Measurements from ENCODE around the gene PODXL2.

The PODXL2 gene

DNA sequence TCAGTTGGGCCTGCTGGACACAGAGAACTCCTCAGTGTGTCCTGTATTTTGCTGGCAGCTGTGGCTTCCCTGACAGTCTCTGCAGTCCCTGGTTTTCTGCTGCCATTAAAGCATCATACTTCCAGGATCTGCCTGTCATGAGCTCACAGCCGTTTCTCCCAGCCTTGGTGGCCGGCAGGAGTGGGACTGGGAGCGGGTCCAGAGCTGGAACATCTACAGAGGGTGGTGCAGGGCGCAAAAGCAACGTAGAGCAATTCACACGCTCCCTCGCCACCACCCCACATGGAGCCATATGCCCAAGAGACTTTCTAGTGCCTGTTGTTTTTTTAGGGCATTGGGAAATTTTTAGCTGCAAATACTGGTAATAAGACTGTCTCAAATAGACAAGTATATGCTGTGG lies 77.3 kb downstream of the PODXL2 start:
- no peak for TF ChIP-seq CTCF (IDR thresholded peaks at IDR 0.05; ENCODE audit: control extremely low read depth, extremely low read depth, low read depth, missing control alignments)
- ChIA-PET POLR2A (interaction anchor here (0.6 kb wide), 1 partner anchor 29 kb away, joined by 5 read pairs; no protein-coding TSS in a partner anchor), CTCF (interaction anchor here (0.6 to 2.0 kb wide), 8 partner anchors 10 to 131 kb away, joined by 3 to 11 read pairs (median 3); no protein-coding TSS in a partner anchor)
- DNase-seq (ENCODE audit: extremely low spot score): no peak

- ChIA-PET POLR2A (interaction anchor here (0.6 kb wide), 1 partner anchor 29 kb away, joined by 5 read pairs; no protein-coding TSS in a partner anchor), CTCF (interaction anchor here (0.6 to 2.0 kb wide), 9 partner anchors 9 to 132 kb away, joined by 3 to 11 read pairs (median 3); no protein-coding TSS in a partner anchor)
- no peak for DNase-seq (ENCODE audit: extremely low spot score)
- no peak for TF ChIP-seq CTCF (IDR thresholded peaks at IDR 0.05; ENCODE audit: control extremely low read depth, extremely low read depth, low read depth, missing control alignments)
Observed at GRCh38 chr3:127706785-127707351, 77.9 kb downstream of the PODXL2 start.

- CTCF ChIA-PET: interaction anchor here (0.9 kb wide), 1 partner anchor 17 kb away, joined by 3 read pairs; no protein-coding TSS in a partner anchor
- no peak for TF ChIP-seq CTCF (IDR thresholded peaks at IDR 0.05; ENCODE audit: control extremely low read depth, extremely low read depth, low read depth, missing control alignments)
- DNase-seq (ENCODE audit: extremely low spot score): no peak
- POLR2A ChIA-PET: no interaction called here
Observed at GRCh38 chr3:127707851-127708411, 78.9 kb downstream of the PODXL2 start.

DNA sequence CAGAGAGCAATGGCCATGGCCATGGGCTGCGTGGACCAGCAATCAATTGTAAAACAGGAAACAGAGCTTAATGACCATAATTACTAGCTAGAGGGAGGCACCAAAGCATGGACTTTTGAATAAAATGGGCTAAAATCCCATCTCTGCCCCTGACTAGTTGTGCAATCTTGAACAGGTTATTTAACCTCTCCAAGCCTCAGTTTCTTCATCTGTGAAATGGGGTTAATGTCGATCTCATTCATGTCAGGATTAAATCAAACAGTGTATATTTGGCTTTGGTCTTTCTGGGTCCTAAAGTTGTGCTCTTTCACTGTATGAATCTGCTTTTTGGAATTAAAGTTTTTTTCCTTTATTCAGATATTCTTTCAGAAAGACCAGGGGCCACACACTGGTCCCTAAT lies 79.9 kb downstream of the PODXL2 start:
- POLR2A ChIA-PET: no interaction called here
- DNase-seq (ENCODE audit: extremely low spot score): no peak
- TF ChIP-seq CTCF (IDR thresholded peaks at IDR 0.05; ENCODE audit: control extremely low read depth, extremely low read depth, low read depth, missing control alignments): no peak
- CTCF ChIA-PET: interaction anchor here (0.7 to 1.4 kb wide), 2 partner anchors 9 to 13 kb away, joined by 3 to 5 read pairs; no protein-coding TSS in a partner anchor

GRCh38 chr3:127709320-127710060 lies 80.5 kb downstream of the PODXL2 start:
- ChIA-PET CTCF (interaction anchor here (0.7 to 1.4 kb wide), 2 partner anchors 8 to 14 kb away, joined by 3 to 5 read pairs; no protein-coding TSS in a partner anchor), POLR2A (no interaction called here)
- no peak for TF ChIP-seq CTCF (IDR thresholded peaks at IDR 0.05; ENCODE audit: control extremely low read depth, extremely low read depth, low read depth, missing control alignments)
- DNase-seq (ENCODE audit: extremely low spot score): no peak

DNA sequence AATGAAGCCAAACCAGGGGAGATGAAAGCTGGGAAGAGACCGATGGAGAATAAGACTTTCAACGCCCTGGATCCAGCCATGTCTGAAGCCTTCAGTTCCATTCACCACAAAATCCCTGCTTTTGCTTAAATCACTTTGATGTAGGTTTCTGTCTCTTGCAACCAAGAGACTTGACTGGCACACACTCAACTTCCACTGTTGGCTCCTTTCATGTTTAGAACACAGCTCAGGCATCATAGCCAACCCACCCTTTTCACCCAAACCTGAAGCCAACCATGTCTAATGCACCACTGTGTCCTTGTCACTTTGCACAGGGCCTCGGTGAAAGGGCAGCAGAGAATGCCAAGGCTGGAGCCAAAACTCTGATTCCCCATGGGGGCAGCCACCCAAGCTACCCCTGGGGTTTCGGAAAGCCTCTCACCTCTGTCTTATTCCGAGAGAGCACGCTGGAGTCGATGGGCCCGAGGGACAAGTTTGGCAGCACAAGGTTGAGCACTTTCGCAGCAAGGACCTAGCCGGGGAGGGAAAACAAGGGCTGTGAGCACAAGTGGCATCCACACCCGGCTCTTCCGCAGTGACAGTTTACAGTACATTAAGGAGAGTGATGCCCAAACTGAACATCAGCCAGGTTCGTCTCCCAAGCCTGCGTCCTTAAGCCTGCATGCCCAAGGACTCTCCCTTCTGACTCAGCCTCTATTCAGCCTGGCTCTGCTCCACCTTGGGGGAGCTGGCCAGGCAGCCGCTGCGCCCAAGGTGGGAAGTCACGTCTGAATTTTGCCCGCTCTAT lies 81.4 kb downstream of the PODXL2 start:
- no peak for TF ChIP-seq CTCF (IDR thresholded peaks at IDR 0.05; ENCODE audit: control extremely low read depth, extremely low read depth, low read depth, missing control alignments)
- ChIA-PET CTCF (interaction anchor here (1.4 kb wide), 1 partner anchor 15 kb away, joined by 5 read pairs; no protein-coding TSS in a partner anchor), POLR2A (no interaction called here)
- DNase-seq (ENCODE audit: extremely low spot score): no peak

All from GM10248 (cell line).